Stomach smooth muscle (tissue), 2 donors: ENCODE data around the gene OR51M1.
"Not testable (repeated sequence)": the region's sequence is repeated elsewhere in the genome, so short reads cannot be mapped to it uniquely, and the experiment has no call there.

Experiments
- H3K27ac ChIP-seq: one replicate; pipeline ENCODE4 v1.7.0; 2013; ENCODE audit warnings: mild to moderate bottlenecking, low read length, inconsistent platforms
- H3K27me3 ChIP-seq, 2 donors: one replicate each; pipeline ENCODE4 v1.7.0; 2013; ENCODE audit warnings: low read length in 2 of 2; ENCODE audit not compliant: insufficient read depth in 2 of 2, control insufficient read depth in 1 of 2
- H3K36me3 ChIP-seq, 2 donors: one replicate each; pipeline ENCODE4 v1.7.0; 2013; ENCODE audit warnings: low read length in 2 of 2; ENCODE audit not compliant: control insufficient read depth in 2 of 2, insufficient read depth in 2 of 2
- H3K4me1 ChIP-seq: one replicate; pipeline ENCODE4 v1.7.0; 2013; ENCODE audit warnings: low read length; ENCODE audit not compliant: control insufficient read depth, insufficient read depth
- H3K4me3 ChIP-seq, 2 donors: one replicate each; pipeline ENCODE4 v1.7.0; 2013; ENCODE audit warnings: low read length in 2 of 2
- H3K9ac ChIP-seq, 2 donors: one replicate each; pipeline ENCODE4 v1.7.0; 2013; ENCODE audit warnings: low read length in 2 of 2, mild to moderate bottlenecking in 1 of 2
- H3K9me3 ChIP-seq, 2 donors: one replicate each; pipeline ENCODE4 v1.7.0; 2013; ENCODE audit warnings: low read length in 2 of 2; ENCODE audit not compliant: control insufficient read depth in 2 of 2
- donor health status: healthy.
- donor health status: Pancreatic carcinoma.

The OR51M1 gene, protein sequence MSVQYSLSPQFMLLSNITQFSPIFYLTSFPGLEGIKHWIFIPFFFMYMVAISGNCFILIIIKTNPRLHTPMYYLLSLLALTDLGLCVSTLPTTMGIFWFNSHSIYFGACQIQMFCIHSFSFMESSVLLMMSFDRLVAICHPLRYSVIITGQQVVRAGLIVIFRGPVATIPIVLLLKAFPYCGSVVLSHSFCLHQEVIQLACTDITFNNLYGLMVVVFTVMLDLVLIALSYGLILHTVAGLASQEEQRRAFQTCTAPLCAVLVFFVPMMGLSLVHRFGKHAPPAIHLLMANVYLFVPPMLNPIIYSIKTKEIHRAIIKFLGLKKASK

DNA sequence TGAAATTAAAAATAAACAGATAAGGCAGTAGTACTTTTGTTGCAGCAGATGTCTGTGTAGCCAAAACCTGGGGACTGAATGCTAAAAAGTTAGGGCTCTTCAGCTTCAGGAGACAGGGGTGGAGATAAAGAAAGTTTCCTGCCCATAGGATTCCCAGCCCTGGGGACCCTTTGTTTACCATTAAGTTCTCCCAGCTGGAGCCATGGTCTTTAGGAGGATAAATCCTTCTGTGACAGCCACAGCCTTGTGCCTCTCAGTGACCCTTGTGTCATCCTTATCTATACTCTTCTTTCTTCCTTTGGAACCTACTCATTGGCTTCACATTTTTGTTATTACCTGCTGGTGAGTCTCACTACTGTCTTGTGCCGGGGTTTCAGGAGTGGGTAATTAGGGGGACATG is at the start of gene OR51M1:
Gene OR51M1 (plus strand): TSS at position 237 of the 400 bp plus-strand sequence. CDS start 5,587 bp downstream, outside the sequence.
- Histone ChIP-seq H3K27ac (no peak within 1 kb of the TSS), H3K4me3 (no peak within 1 kb of the TSS), H3K9ac (no peak within 1 kb of the TSS), H3K27me3 (no peaks in the 10 kb centered on the region), H3K36me3 (no peaks in the 10 kb centered on the region), H3K4me1 (no peaks in the 10 kb centered on the region), H3K9me3 (no peaks in the 10 kb centered on the region)

DNA sequence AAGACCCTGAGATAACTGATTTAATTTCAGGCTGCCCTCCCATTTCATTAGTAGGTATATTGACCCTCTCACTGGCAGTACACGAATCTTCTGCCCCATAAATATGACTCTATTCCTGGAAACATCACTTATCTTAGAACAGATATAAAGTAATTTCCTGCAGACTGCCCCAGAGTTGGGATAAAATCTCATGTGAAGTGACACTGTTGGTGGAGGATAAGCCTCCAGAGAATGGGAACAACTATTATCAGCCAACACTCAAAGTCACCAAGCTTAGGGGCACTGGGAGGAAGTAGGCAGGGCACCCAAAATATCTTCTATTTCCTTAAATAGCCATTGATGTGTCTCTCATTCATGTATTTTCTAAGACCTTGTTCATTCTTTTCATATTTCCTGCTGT is 48.4 kb upstream of the OR51M1 start:
- H3K4me1 ChIP-seq = no peaks in the 10 kb centered on the region
- no peak overlapping the region for H3K9ac ChIP-seq
- H3K36me3 ChIP-seq = no peaks in the 10 kb centered on the region
- no peaks in the 10 kb centered on the region for H3K9me3 ChIP-seq
- no peaks in the 10 kb centered on the region for H3K27me3 ChIP-seq
- H3K4me3 ChIP-seq = no peak overlapping the region
- no peak overlapping the region for H3K27ac ChIP-seq

DNA sequence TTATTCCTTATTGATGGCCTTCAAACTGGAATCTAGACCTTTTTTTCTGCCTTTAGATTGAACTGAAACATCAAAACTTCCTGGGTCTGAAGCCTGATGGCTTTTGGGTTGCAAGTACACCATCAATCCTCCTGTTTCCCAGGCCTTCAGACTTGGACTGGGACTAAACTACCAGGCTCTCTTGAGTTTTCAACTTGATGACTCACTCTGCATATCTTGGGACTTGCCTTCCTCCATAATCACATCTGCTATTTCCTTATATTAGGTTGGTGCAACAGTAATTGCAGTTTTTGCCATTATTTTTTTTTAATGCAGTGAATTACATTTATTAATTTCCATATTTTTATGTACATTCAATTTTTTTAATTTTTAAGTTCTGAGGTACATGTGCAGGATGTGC is 47.3 kb upstream of the OR51M1 start:
- H3K4me1 ChIP-seq = no peaks in the 10 kb centered on the region

DNA sequence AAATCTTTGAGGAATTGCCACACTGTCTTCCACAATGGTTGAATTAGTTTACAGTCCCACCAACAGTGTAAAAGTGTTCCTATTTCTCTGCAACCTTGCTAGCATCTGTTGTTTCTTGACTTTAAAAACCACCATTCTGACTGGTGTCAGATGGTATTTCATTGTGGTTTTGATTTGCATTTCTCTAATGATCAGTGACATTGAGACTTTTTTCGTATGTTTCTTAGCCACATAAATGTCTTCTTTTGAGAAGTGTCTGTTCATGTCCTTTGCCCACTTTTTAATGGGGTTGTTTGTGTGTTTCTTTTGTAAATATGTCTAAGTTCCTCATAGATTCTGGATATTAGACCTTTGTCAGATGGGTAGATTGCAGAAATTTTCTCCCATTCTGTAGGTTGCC is 46.4 kb upstream of the OR51M1 start:
- not testable (repeated sequence) for H3K9ac ChIP-seq, H3K4me1 ChIP-seq, H3K27ac ChIP-seq, H3K27me3 ChIP-seq, H3K9me3 ChIP-seq, H3K36me3 ChIP-seq, H3K4me3 ChIP-seq

More for the DNA sequence above, 47.3 kb upstream of the OR51M1 start:
- Histone ChIP-seq H3K9me3 (no peaks in the 10 kb centered on the region), H3K4me3 (no peak overlapping the region), H3K36me3 (no peaks in the 10 kb centered on the region), H3K27ac (no peak overlapping the region), H3K9ac (no peak overlapping the region), H3K27me3 (no peaks in the 10 kb centered on the region)

DNA sequence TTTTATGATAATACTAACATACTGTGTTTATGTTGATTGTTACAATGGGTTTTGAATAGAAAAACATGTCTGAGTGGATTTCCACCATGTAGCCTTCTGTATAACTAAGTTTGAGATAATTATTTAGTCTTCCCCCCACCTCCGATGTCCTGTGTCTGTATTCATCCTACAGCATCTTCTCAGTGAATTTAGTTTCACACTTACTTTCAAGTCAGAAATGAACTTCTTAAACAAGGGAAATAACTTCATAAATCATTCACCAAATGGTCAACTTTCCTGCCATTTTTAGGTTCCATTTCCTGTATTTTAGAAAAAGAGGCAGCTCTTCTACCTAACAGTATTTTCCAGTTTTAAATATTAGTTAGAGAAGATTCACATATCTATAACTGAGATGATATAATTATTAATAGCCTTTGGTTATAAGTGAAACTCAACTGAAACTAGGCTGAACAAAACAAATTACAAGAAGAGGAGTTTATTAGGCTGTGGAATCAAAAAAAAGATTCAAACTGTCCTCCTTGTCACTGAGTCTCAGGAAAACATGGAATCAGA is 43.8 kb upstream of the OR51M1 start:
- H3K4me3 ChIP-seq = no peak overlapping the region
- no peaks in the 10 kb centered on the region for H3K27me3 ChIP-seq
- H3K36me3 ChIP-seq = no peaks in the 10 kb centered on the region
- no peak overlapping the region for H3K9ac ChIP-seq
- no peaks in the 10 kb centered on the region for H3K4me1 ChIP-seq
- no peaks in the 10 kb centered on the region for H3K9me3 ChIP-seq
- no peak overlapping the region for H3K27ac ChIP-seq

DNA sequence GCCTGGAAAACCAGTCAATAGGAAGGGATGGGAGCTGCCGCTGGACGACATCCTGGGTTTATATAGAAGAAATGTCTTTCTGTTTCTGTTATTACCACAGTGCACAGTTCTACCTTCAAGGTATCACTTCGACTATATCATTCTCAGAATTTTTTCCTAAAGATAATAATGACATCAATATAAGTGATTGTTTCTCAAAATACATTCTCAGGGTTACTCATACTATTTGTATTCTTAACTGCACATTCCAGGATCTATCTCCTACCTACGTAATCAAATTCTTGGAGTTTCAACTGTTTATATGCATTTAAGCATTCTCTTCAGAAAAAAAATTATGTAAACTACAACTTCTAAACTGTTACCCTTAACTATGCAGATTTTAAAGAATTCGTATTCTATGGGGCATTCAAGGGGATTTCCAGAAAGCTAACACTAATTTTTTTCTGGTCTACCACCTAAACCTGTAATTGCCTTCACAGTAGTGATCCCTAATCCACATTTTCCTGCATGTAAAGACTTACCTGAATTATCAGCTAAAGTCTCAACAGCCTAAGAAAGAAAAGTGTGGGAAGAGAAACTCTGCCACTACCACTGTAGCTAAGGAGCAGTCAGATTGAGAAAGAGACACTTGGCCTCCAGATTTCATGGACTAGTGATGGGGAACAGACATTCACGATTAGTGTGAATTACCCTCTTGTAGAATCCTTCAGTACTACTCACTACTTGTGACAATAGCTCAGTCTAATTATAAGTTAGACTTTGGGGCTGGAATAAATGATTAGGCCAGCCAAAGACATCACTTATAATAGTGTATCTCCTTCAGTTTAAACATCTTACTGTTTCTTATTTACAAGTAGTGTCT is 39.9 kb upstream of the OR51M1 start, which contains the start of gene OR51B5:
Gene OR51B5 (minus strand): TSS at position 51 of the 862 bp plus-strand sequence. CDS start 0 bp downstream, at position 51.
- Histone ChIP-seq H3K36me3 (no peaks in the 10 kb centered on the region), H3K27me3 (no peaks in the 10 kb centered on the region), H3K9me3 (no peaks in the 10 kb centered on the region), H3K4me1 (no peaks in the 10 kb centered on the region), H3K4me3 (no peak within 1 kb of the TSS), H3K27ac (no peak within 1 kb of the TSS), H3K9ac (no peak within 1 kb of the TSS)

DNA sequence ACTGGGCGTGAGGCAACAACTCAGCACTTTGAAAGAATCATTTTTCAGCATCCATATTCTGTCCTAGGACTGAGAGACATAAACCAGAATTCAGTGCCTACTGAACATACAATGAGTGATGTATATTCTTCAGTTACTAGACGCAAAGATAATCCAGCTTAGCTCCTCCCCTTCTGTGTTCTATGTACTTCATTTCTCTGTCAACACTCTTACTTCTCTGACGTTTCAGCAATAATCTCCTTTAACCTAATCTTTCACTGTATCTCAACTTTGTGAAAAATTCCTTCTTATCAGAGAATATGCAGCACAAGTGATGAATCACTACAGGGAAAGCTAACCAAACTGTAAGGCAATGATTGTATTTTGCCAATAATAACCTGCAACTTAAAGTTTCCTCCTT is 37.8 kb upstream of the OR51M1 start:
- Histone ChIP-seq H3K36me3 (no peaks in the 10 kb centered on the region), H3K9me3 (no peaks in the 10 kb centered on the region), H3K4me3 (no peak overlapping the region), H3K4me1 (no peaks in the 10 kb centered on the region), H3K27ac (no peak overlapping the region), H3K27me3 (no peaks in the 10 kb centered on the region), H3K9ac (no peak overlapping the region)

DNA sequence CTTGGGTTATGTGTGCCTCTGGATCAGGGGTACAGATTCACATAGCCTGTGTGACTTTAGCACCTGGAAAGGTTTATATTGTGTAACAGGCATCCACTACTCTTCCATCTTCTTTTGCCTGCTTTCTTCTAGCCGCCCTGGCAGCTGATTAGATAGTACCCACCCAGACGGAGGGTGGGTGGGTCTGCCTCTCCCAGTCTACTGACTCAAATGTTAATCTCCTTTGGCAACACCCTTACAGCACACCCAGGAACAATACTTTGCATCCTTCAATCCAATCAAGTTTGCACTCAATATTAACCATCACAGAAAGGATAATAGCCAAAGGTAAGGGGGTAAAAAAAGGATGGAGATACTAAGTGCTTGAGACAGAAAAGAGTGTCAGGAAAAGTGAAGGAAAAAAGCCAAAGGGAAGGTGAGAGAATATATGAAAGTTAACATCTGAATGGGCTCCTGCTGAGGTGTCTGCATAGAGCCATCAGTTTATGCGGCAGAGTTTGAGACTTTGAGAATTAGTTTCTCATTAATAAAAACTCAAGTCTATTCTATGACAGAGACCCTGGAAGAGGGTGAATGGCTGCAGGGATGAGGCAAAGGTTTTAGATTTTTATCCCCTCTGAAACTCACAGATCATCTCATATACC is 34.9 kb upstream of the OR51M1 start:
- Histone ChIP-seq H3K9me3 (no peaks in the 10 kb centered on the region), H3K4me3 (no peak overlapping the region), H3K4me1 (no peaks in the 10 kb centered on the region), H3K9ac (no peak overlapping the region), H3K36me3 (no peaks in the 10 kb centered on the region), H3K27me3 (no peaks in the 10 kb centered on the region), H3K27ac (no peak overlapping the region)

DNA sequence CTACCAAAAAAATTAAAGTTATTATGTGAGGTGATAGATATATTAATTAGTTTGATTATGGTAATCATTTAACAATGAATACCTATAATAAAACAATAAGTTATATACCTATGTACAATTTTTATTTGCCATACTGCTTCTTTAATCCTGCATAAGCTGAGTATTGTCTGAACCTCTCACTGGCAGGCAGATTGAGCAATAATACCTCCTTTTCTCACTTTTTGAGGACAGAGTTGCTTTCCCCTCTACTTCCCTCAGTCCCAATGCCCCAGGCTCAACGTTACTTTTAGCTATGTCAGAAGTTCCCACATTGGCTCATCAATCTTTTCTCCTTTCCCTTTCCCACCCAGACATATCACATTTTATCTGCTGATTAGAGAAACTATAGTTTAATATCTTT is 34.1 kb upstream of the OR51M1 start:
- no peaks in the 10 kb centered on the region for H3K36me3 ChIP-seq
- H3K4me1 ChIP-seq = no peaks in the 10 kb centered on the region
- H3K27ac ChIP-seq = no peak overlapping the region
- H3K27me3 ChIP-seq = no peaks in the 10 kb centered on the region
- H3K9ac ChIP-seq = no peak overlapping the region
- no peak overlapping the region for H3K4me3 ChIP-seq
- H3K9me3 ChIP-seq = no peaks in the 10 kb centered on the region

DNA sequence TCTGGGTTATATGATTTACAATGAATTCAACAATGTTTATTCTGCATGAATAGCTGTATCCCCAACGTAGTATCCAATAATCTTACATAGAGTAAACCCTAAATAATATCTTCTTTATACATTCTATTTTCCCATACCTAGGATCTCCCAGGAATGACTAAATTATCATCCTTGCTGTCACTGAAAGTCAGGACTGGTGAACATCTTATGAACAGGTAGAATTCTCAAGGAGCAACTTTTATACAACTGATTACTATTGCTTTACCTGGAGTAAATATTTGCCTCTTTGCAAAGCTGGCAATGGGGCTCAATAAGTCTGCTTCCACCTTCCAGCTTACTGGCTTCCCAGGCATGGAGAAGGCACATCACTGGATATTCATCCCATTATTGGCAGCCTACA is 32.4 kb upstream of the OR51M1 start, which contains the start of gene OR51B6:
Gene OR51B6 (plus strand): TSS at position 301 of the 400 bp plus-strand sequence. CDS start 0 bp downstream, at position 301.
- Histone ChIP-seq H3K27ac (no peak within 1 kb of the TSS), H3K4me3 (no peak within 1 kb of the TSS), H3K27me3 (no peaks in the 10 kb centered on the region), H3K4me1 (no peaks in the 10 kb centered on the region), H3K36me3 (no peaks in the 10 kb centered on the region), H3K9me3 (no peaks in the 10 kb centered on the region), H3K9ac (no peak within 1 kb of the TSS)
